K562 (cell line): ENCODE data around the gene STK32C. TPM values are rescaled to one million over a fixed set of nuclear protein-coding genes. Genes with fewer than 3 reads are reported as not detected.

Source experiments
- ATAC-seq: fragments of 200-7000 bp; cut with Tn5 transposase; 3 replicates; pipeline ENCODE4 v1.9.1; 2020; ENCODE audit warnings: moderate library complexity
- BruUV-seq: library from RNA; stranded (reverse); fragments of 400-500 nt; replicated peaks from 2 replicates; lab custom pipeline; 2021; lab: Mats Ljungman, UMichigan
- CTCF ChIA-PET: fragments of 300-600 bp; formaldehyde crosslinking; extraction: SDS; loops from one replicate; lab custom pipeline; 2021; ENCODE audit warnings: low intra/inter-chr PET ratio; lab: Yijun Ruan, JAX
- POLR2A ChIA-PET: fragments of 300-600, 350-650 bp; sonication (Branson Sonifier 250); formaldehyde crosslinking; extraction: SDS; loops from one replicate; lab custom pipeline; 2021; ENCODE audit warnings: antibody characterized with exemption, inconsistent platforms; lab: Yijun Ruan, JAX
- DNase-seq, 4 experiments: peaks; one replicate each; pipeline versions ENCODE4 v3.0.0 to v3.0.0-alpha.2; 2011 to 2018; ENCODE audit warnings: low spot score in 3 of 4, mixed read lengths in 3 of 4; ENCODE audit errors: extremely low read depth in 1 of 4
- FAIRE-seq: peaks from 2 replicates; lab custom pipeline; 2011; peaks lifted over from hg19 to GRCh38; lab: Jason Lieb, UNC
- H2AFZ ChIP-seq: 2 replicates; pipeline ENCODE4 v1.6.0; 2011; ENCODE audit warnings: low read depth, low read length, control low read depth, inconsistent platforms
- H3K27ac ChIP-seq: fragments of 200-600 bp; 3 replicates; pipeline ENCODE4 v1.8.0; 2011; ENCODE audit warnings: low read depth, mild to moderate bottlenecking, control low read depth, inconsistent platforms, low read length, moderate library complexity, mixed read lengths; ENCODE audit errors: extremely low read depth
- H3K27me3 ChIP-seq, 2 experiments: fragments of 300-600 bp in 1 of 2; 2 replicates in 1 of 2; 3 replicates in 1 of 2; pipeline versions ENCODE4 v1.6.0 to v1.8.0; 2011; ENCODE audit warnings: inconsistent platforms in 2 of 2, low read length in 2 of 2, mild to moderate bottlenecking in 1 of 2, mixed read lengths in 1 of 2, moderate library complexity in 1 of 2; ENCODE audit not compliant: control insufficient read depth in 2 of 2, insufficient read depth in 2 of 2
- H3K36me3 ChIP-seq: fragments of 300-600 bp; 3 replicates; pipeline ENCODE4 v1.8.0; 2011; ENCODE audit warnings: mild to moderate bottlenecking, low read length, inconsistent platforms; ENCODE audit not compliant: control insufficient read depth, insufficient read depth
- H3K4me1 ChIP-seq, 2 experiments: fragments of 200-600 bp in 1 of 2; replicated peaks in 1 of 2; 2 replicates in 1 of 2; 3 replicates in 1 of 2; pipeline versions ENCODE4 v1.5.1 to v1.8.0; 2011; ENCODE audit warnings: inconsistent platforms in 2 of 2, low read length in 2 of 2, mild to moderate bottlenecking in 1 of 2, mixed read lengths in 1 of 2, moderate library complexity in 1 of 2; ENCODE audit not compliant: control insufficient read depth in 2 of 2, insufficient read depth in 2 of 2
- H3K4me2 ChIP-seq: 2 replicates; pipeline ENCODE4 v1.6.1; 2011; ENCODE audit warnings: low read length, control low read depth, inconsistent platforms, mixed read lengths; ENCODE audit not compliant: insufficient read depth
- H3K4me3 ChIP-seq: fragments of 200-600 bp; sonication (generic), shearing (Covaris generic); 2 replicates; pipeline ENCODE4 v1.5.1; 2016; ENCODE audit warnings: control low read depth, inconsistent platforms
- H3K79me2 ChIP-seq: fragments of 200-600 bp; 3 replicates; pipeline ENCODE4 v1.8.0; 2011; ENCODE audit warnings: low read length, inconsistent platforms; ENCODE audit not compliant: control insufficient read depth, insufficient read depth
- H3K9ac ChIP-seq, 2 experiments: 2 replicates each; pipeline versions ENCODE4 v1.6.0 to v1.6.1; 2011; ENCODE audit warnings: low read depth in 2 of 2, low read length in 2 of 2, control low read depth in 1 of 2, inconsistent platforms in 1 of 2, mild to moderate bottlenecking in 1 of 2, mixed read lengths in 1 of 2; ENCODE audit not compliant: insufficient read depth in 1 of 2
- H3K9me1 ChIP-seq: one replicate; pipeline ENCODE4 v1.6.0; 2011; ENCODE audit warnings: inconsistent platforms, mild to moderate bottlenecking, low read length, moderate library complexity; ENCODE audit not compliant: control insufficient read depth, insufficient read depth
- H3K9me3 ChIP-seq: replicated peaks from 2 replicates; pipeline ENCODE4 v1.5.1; 2011; ENCODE audit warnings: low read depth, low read length, inconsistent platforms; ENCODE audit not compliant: control insufficient read depth, insufficient read depth
- H4K20me1 ChIP-seq: replicated peaks from 2 replicates; pipeline ENCODE4 v1.6.1; 2011; ENCODE audit warnings: low read length, inconsistent platforms, mixed read lengths; ENCODE audit not compliant: control insufficient read depth, insufficient read depth
- CBX5 ChIP-seq: IDR thresholded peaks from 2 replicates; pipeline ENCODE4 v1.6.1; 2014; ENCODE audit warnings: low read depth, borderline replicate concordance
- EGR1 ChIP-seq: fragments of 450-650 bp; conservative IDR thresholded peaks from 2 replicates; pipeline ENCODE4 v1.6.1; 2017; ENCODE audit warnings: mild to moderate bottlenecking
- ELF4 ChIP-seq: fragments of 450-650 bp; formaldehyde crosslinking; IDR thresholded peaks from 2 replicates; pipeline ENCODE4 v1.4.0; 2022; ENCODE audit warnings: missing genetic modification characterization
- NELFE ChIP-seq: IDR thresholded peaks from 2 replicates; pipeline ENCODE4 v1.6.1; 2011; ENCODE audit warnings: mild to moderate bottlenecking; ENCODE audit not compliant: insufficient read depth, insufficient read length
- NFYB ChIP-seq: IDR thresholded peaks from 2 replicates; pipeline ENCODE4 v1.6.1; 2011; ENCODE audit warnings: mild to moderate bottlenecking, moderate library complexity; ENCODE audit not compliant: insufficient read length; ENCODE audit errors: extremely low read depth
- TAF9B ChIP-seq: fragments of 450-650 bp; IDR thresholded peaks from 2 replicates; pipeline ENCODE4 v1.6.1; 2018; ENCODE audit warnings: mild to moderate bottlenecking; ENCODE audit not compliant: partially characterized antibody
- TOE1 ChIP-seq, 2 experiments: fragments of 450-650 bp in 1 of 2; sonication (generic) in 1 of 2; formaldehyde crosslinking in 1 of 2; IDR thresholded peaks; 2 replicates each; pipeline versions ENCODE4 v1.7.1 to v1.8.0; 2016 to 2022; ENCODE audit warnings: borderline replicate concordance in 2 of 2, mild to moderate bottlenecking in 2 of 2, antibody characterized with exemption in 1 of 2, inconsistent platforms in 1 of 2, low read depth in 1 of 2, missing genetic modification reagents in 1 of 2, moderate library complexity in 1 of 2
- ZNF224 ChIP-seq: sonication (generic); formaldehyde crosslinking; IDR thresholded peaks from 2 replicates; pipeline ENCODE4 v1.8.0; 2022; ENCODE audit warnings: mild to moderate bottlenecking, missing genetic modification reagents
- WGBS: fragments of 100-300 bp; shearing (Covaris generic); methylation state at CpG from one replicate; pipeline ENCODE4 v1.1.6; 2016; ENCODE audit warnings: low coverage, mixed read lengths; ENCODE audit not compliant: insufficient coverage; ENCODE audit errors: missing lambda C conversion rate; 5-methylcytosine and 5-hydroxymethylcytosine counted together
- in situ Hi-C: fragments of 300-500 bp; cut with MboI; formaldehyde crosslinking; loops from 4 replicates; pipeline ENCODE4 v1.15.0; 2018; ENCODE audit warnings: inconsistent platforms, mixed read lengths
- intact Hi-C: fragments of 100-400 bp; cut with micrococcal nuclease; formaldehyde crosslinking; loops from 2 replicates; pipeline ENCODE4 v1.14.2; 2022
- polyA plus RNA-seq, 8 experiments: library from polyadenylated mRNA; depleted of rRNA in 4 of 8; stranded (reverse) in 5 of 8; unstranded in 3 of 8; fragments of >200 nt; fragmentation: Nextera tagmentation in 2 of 8; fragmentation: Illumina TruSeq in 1 of 8; extraction: Ambion mirVana in 2 of 8; extraction: Trizol in 1 of 8; gene quantifications; 2 replicates each; pipeline versions ENCODE4 v1.2.1 to v1.2.3, GENCODE V29; 2011 to 2014; ENCODE audit warnings: inconsistent platforms in 1 of 8, missing spikeins in 1 of 8
- total RNA-seq, 7 experiments: library from RNA; depleted of rRNA in 6 of 7; stranded (reverse); fragments of >200 nt in 6 of 7; fragmentation: Illumina TruSeq in 2 of 7; extraction: Trizol in 2 of 7; gene quantifications; 2 replicates each; pipeline versions ENCODE4 v1.2.1 to v1.2.3, GENCODE V29; 2011 to 2021; ENCODE audit warnings: low replicate concordance in 1 of 7
- TF ChIP-seq, protein P1 (sequence below): fragments of 250-450 bp; sonication (Bioruptor Pico); IDR thresholded peaks from 2 replicates; pipeline ENCODE4 v1.4.0; 2020
- TF ChIP-seq, protein P2 (sequence below): fragments of 250-450 bp; sonication (Bioruptor Pico); IDR thresholded peaks from 2 replicates; pipeline ENCODE4 v1.5.0; 2021

Gene STK32C
- total and polyA plus RNA-seq, 9 of the 15 experiments (the other 6 are each of a cell fraction or from before 2014, with no cell fraction given), result 1.5 to 20.9 (median 6.5) TPM

DNA sequence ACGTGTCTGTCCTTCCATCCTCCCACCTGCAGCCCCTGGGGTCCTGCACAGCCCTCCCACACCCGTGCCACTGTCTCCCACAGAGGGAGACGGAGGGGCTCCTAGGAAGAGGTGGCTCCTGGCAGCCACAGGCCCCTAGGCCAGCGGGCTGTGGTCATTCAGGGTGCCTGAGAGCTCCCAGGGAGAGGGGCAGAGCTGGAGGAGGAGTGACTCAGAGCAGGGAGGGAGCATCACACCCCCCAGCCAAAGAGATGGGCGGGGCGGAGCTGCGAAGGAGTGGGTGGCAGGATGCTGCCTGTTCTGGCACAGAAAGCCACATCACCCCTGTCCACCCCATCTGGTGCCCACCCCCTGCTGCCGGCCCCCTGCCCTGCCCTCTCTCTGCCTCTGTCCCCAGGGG lies 50.5 kb downstream of the STK32C start:
- Histone ChIP-seq H4K20me1 (no peaks in the 10 kb centered on the region), H3K36me3 (no peaks in the 10 kb centered on the region)
- intact Hi-C loops, result no loop called here
- CTCF ChIA-PET, result no interaction called here
- in situ Hi-C loops, result no loop called here
- 0 out of 2 replicates have a peak, but pooled peaks have one; percentile 23 for TF ChIP-seq EGR1
- TF ChIP-seq, protein P1, sequence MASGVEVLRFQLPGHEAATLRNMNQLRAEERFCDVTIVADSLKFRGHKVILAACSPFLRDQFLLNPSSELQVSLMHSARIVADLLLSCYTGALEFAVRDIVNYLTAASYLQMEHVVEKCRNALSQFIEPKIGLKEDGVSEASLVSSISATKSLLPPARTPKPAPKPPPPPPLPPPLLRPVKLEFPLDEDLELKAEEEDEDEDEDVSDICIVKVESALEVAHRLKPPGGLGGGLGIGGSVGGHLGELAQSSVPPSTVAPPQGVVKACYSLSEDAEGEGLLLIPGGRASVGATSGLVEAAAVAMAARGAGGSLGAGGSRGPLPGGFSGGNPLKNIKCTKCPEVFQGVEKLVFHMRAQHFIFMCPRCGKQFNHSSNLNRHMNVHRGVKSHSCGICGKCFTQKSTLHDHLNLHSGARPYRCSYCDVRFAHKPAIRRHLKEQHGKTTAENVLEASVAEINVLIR (CRISPR knock-in tag), result no peak
- TF ChIP-seq, all 486 proteins: peak for 1
- Histone ChIP-seq H3K9ac (no peak overlapping the region), H3K4me3 (no peak overlapping the region), H3K4me1 (peaks cover 0 to 8% of the 10 kb centered on the region in 2 experiments; a peak in 2 of 5 replicates), H3K9me3 (no peaks in the 10 kb centered on the region), H3K4me2 (no peak overlapping the region), H3K27ac (no peak overlapping the region), H3K27me3 (peaks cover 0 to 35% of the 10 kb centered on the region in 2 experiments; a peak in 2 of 5 replicates), H3K9me1 (no peaks in the 10 kb centered on the region), H2AFZ (no peak overlapping the region), H3K79me2 (no peaks in the 10 kb centered on the region)
- FAIRE-seq, result no peak
- BruUV-seq, result no TSS peak
- ATAC-seq, result peak; percentile 71
- POLR2A ChIA-PET, result interaction anchor here (0.8 kb wide), 1 partner anchor 9 kb away, joined by 3 read pairs; no protein-coding TSS in a partner anchor
- DNase-seq, result peak; percentile 27 to 42 (median 36)
- WGBS, result no CpG with 5 or more reads among the region's 8 CpGs

DNA sequence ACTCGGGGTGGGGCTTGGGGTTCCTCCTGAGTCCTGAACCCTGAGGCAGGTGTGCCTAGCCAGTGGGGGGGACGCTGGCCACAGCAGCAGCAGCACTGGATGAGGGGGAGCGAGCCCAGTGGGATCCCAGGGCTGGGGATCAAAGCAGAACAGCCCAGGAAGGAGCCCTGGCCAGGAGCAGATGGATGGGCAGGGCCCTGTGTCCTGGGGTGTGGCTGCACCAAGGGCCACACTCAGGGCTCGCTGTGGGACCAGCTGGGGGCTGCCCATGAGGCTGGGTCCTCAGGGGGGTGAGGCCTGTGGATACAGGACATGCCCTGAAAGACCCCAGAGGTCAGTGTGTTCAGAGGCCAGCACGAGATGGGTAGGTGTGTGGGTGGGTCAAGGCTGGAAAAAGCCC lies 50.9 kb downstream of the STK32C start:
- BruUV-seq, result no TSS peak
- no peak for FAIRE-seq
- DNase-seq, result no peak
- TF ChIP-seq TAF9B (no peak), CBX5 (no peak), NELFE (no peak), ELF4 (CRISPR knock-in tag) (no peak), TOE1 (IDR thresholded peaks at IDR 0.05; ENCODE audit: borderline replicate concordance) (no peak), TOE1 (CRISPR knock-in tag; IDR thresholded peaks at IDR 0.05; ENCODE audit: borderline replicate concordance, low read depth) (no peak), ZNF224 (CRISPR knock-in tag) (no peak), NFYB (no peak)
- TF ChIP-seq, protein P2, sequence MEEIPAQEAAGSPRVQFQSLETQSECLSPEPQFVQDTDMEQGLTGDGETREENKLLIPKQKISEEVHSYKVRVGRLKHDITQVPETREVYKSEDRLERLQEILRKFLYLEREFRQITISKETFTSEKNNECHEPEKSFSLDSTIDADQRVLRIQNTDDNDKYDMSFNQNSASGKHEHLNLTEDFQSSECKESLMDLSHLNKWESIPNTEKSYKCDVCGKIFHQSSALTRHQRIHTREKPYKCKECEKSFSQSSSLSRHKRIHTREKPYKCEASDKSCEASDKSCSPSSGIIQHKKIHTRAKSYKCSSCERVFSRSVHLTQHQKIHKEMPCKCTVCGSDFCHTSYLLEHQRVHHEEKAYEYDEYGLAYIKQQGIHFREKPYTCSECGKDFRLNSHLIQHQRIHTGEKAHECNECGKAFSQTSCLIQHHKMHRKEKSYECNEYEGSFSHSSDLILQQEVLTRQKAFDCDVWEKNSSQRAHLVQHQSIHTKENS (CRISPR knock-in tag), result no peak

More for the DNA sequence above, 50.9 kb downstream of the STK32C start:
- no peak overlapping the region for H2AFZ ChIP-seq
- CTCF ChIA-PET, result no interaction called here
- in situ Hi-C loops (no loop called here), intact Hi-C loops (no loop called here)
- H3K79me2 ChIP-seq, result no peaks in the 10 kb centered on the region
- no peak overlapping the region for H3K9ac ChIP-seq
- no peak for ATAC-seq
- no peaks in the 10 kb centered on the region for H3K36me3 ChIP-seq
- no peak overlapping the region for H3K4me2 ChIP-seq
- H3K9me3 ChIP-seq, result no peaks in the 10 kb centered on the region
- H4K20me1 ChIP-seq, result no peaks in the 10 kb centered on the region
- no peaks in the 10 kb centered on the region for H3K9me1 ChIP-seq
- H3K27me3 ChIP-seq, result peaks cover 0 to 35% of the 10 kb centered on the region in 2 experiments; a peak in 2 of 5 replicates
- 4% methylated on average over 4 of the region's 5 CpGs for WGBS
- H3K4me3 ChIP-seq, result no peak overlapping the region
- no peak overlapping the region for H3K27ac ChIP-seq
- POLR2A ChIA-PET, result no interaction called here
- peaks cover 0 to 8% of the 10 kb centered on the region in 2 experiments; a peak in 2 of 5 replicates for H3K4me1 ChIP-seq
